ENCODE data around the gene ALPI. TPM values are rescaled to one million over a fixed set of nuclear protein-coding genes. Genes with fewer than 3 reads are reported as not detected.

Gene ALPI
- total RNA-seq, 4 donors from 2014 or later = 0.17 TPM; not detected in 3

DNA sequence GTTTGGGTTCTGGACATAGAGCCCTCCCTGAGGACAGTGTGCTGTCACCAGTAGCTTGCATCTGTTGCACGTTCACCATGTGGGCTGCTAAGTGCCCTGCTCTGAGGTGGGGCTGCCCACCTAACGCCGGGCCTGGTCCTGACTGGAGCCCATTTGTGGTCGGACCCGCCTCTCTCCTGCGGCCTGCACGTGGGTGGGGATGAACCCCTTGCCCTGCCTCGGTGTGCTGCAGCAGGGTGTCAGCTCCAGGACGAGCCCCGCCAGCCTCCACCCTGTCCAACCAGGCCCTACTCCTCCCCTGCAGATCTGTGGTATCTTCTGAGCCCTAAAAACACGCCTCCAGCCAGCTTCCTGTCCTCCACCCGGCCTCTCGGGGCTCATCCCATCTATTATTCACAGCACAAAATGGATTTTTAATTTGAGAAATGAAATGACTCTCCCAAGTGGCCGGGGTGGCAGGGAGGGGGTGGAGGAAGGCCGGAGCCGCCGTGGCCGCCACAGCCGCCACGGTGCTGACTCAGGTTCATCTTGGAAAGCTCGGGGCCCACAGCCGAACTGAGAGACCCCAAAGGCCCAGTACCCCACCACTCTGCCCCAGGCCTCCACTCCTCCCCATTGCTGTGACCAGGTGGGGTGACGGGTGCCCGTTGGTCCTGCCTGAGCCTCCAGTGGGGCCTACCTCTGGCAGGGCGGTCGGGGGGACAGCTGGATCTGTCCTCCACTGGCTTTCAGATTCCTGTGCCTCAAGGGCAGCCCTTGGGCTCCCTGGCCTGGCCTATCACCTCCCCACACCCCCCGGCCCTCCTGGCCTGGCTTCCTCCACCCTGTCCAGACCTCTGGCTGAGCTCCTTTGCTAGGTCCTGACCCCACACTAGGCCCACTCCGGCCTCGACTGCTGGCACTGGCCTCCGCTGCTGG lies 34.5 kb downstream of the ALPI start:
- no peaks in the 10 kb centered on the region for H3K36me3 ChIP-seq
- no peak for DNase-seq (ENCODE audit: extremely low spot score)
- H3K4me3 ChIP-seq = no peak overlapping the region
- H3K27me3 ChIP-seq = peaks cover 0 to 61% (median 18%) of the 10 kb centered on the region in 4 donors
- no peak for TF ChIP-seq POLR2AphosphoS5 (IDR thresholded peaks at IDR 0.05)
- TF ChIP-seq POLR2A (IDR thresholded peaks at IDR 0.05; ENCODE audit: low read depth) = no peak
- TF ChIP-seq, protein P1, sequence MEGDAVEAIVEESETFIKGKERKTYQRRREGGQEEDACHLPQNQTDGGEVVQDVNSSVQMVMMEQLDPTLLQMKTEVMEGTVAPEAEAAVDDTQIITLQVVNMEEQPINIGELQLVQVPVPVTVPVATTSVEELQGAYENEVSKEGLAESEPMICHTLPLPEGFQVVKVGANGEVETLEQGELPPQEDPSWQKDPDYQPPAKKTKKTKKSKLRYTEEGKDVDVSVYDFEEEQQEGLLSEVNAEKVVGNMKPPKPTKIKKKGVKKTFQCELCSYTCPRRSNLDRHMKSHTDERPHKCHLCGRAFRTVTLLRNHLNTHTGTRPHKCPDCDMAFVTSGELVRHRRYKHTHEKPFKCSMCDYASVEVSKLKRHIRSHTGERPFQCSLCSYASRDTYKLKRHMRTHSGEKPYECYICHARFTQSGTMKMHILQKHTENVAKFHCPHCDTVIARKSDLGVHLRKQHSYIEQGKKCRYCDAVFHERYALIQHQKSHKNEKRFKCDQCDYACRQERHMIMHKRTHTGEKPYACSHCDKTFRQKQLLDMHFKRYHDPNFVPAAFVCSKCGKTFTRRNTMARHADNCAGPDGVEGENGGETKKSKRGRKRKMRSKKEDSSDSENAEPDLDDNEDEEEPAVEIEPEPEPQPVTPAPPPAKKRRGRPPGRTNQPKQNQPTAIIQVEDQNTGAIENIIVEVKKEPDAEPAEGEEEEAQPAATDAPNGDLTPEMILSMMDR (IDR thresholded peaks at IDR 0.05) = no peak
- no peak for TF ChIP-seq EP300 (IDR thresholded peaks at IDR 0.05)
- no peaks in the 10 kb centered on the region for H3K9me3 ChIP-seq
- no peak overlapping the region for H3K27ac ChIP-seq (replicated peaks in 1 of 4)
- WGBS = 85% methylated on average over 25 of the region's 30 CpGs
- peaks cover 0 to 26% (median 21%) of the 10 kb centered on the region in 4 donors for H3K4me1 ChIP-seq
- intact Hi-C loops (cut with DNase I) = no loop called here

DNA sequence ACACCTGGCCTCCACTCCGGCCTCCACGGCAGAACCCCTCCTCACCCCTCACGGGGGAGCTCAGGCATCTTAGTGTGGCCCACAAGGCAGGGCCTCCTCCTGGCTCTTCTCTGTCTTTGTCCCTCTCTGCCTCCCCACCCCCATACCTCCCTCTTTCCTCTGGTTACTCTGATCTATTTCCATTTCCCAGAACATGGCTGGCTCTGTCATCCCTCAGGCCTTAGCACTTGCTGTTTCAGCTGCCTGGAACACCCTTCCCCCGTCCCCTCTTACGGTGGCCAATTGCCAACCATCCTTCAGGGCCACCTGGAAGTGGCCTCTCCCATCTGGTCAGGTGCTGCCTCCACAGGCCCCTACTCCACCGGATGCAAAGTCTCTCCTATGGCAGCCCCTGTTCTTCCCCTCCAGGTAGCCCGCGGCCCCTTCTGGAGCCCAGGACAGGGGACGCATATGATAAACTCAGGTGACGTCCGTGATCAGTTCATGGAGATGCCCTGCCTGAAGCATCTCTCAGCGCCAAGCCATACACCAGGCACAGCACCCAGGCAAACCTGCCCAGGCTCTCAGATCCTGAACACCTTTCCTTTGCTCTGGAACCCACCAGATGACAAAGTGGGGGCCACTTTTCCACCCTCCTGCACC lies 35.3 kb downstream of the ALPI start:
- Histone ChIP-seq H3K36me3 (no peaks in the 10 kb centered on the region), H3K4me3 (no peak overlapping the region), H3K27me3 (peaks cover 0 to 53% (median 11%) of the 10 kb centered on the region in 4 donors), H3K27ac (replicated peaks in 1 of 4) (no peak overlapping the region), H3K4me1 (peaks cover 0 to 19% (median 16%) of the 10 kb centered on the region in 4 donors), H3K9me3 (no peaks in the 10 kb centered on the region)
- no peak for DNase-seq (ENCODE audit: extremely low spot score)
- TF ChIP-seq, protein P1 (IDR thresholded peaks at IDR 0.05) = no peak
- TF ChIP-seq EP300 (IDR thresholded peaks at IDR 0.05) = no peak
- TF ChIP-seq POLR2AphosphoS5 (IDR thresholded peaks at IDR 0.05) = no peak
- no peak for TF ChIP-seq POLR2A (IDR thresholded peaks at IDR 0.05; ENCODE audit: low read depth)
- intact Hi-C loops (cut with DNase I) = no loop called here
- 81% methylated on average over 12 of the region's 12 CpGs for WGBS

DNA sequence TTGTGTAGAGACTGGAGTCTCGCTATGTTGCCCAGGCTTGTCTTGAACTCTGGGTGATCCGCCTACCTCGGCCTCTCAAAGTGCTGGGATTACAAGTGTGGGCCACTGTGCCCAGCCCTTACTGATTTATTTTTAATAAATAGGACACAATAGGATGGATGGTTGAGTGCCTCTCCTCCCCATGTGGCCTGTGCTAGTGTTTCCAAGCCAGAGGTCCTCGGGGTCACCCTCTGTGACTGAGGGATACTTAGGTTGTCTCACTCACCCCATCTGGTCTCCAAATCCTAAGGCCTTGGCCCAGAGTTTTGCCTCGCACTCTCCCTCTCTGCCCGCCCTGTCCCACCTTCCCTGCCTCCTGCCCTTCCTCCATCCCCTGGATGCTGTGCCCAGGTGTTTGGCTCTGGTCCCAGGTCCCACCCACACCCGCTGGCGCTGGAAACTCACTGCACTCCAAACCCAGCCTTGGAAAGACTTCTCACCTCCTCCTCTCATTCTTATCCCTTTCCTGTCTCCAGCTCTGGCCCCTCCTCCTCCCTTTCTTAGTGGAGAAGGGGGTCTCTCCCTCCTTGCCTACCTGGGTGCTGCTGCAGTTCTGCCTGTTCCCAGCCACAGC lies 36.4 kb downstream of the ALPI start:
- no peaks in the 10 kb centered on the region for H3K36me3 ChIP-seq
- no peaks in the 10 kb centered on the region for H3K9me3 ChIP-seq
- TF ChIP-seq EP300 (IDR thresholded peaks at IDR 0.05) (no peak), POLR2AphosphoS5 (IDR thresholded peaks at IDR 0.05) (no peak), POLR2A (IDR thresholded peaks at IDR 0.05; ENCODE audit: low read depth) (no peak)
- TF ChIP-seq, protein P1 (IDR thresholded peaks at IDR 0.05) = no peak
- intact Hi-C loops (cut with DNase I) = no loop called here
- H3K27me3 ChIP-seq = peaks cover 0 to 53% (median under 1%) of the 10 kb centered on the region in 4 donors
- H3K27ac ChIP-seq (replicated peaks in 1 of 4) = no peak overlapping the region
- DNase-seq (ENCODE audit: extremely low spot score) = no peak
- peaks cover 0 to 8% (median 5%) of the 10 kb centered on the region in 4 donors for H3K4me1 ChIP-seq
- no peak overlapping the region for H3K4me3 ChIP-seq
- WGBS = 75% methylated on average over 8 of the region's 8 CpGs

DNA sequence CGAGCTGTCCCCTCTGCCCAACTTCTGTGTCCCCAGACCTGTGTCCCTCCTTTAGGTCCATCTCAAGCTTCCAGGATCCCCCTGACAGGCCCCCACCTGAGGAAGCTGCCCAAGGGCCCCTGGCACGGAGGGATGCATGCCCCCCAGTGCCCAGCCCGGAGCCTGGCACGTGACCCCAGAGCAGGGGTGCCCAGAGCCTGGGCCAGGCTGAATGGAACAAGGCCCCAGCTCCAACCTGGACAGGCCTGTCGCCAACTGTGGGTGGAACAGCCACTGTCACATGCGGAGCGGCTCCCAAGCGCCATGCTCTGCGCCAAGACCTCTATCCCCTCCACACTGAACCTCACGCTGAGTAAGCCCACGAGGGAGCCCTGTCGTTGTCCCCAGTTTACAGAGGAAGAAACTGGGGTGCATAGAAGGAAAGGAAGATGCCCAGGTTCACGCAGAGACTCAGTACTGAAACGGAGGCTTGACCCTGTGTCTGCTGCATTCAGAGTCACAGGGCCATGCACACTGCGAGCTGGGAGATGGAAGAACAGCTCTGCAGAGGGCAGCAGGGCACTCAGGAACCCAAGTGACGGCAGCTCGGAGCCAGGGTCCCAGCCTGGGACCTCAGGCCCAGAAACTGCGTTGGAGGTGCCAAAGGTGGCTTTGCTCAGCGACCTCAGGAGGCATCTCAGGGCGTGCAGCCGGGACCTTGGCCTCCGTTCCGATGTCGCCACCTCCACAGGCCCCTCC lies 37.2 kb downstream of the ALPI start:
- H3K36me3 ChIP-seq = no peaks in the 10 kb centered on the region
- H3K4me3 ChIP-seq = no peak overlapping the region
- no peaks in the 10 kb centered on the region for H3K4me1 ChIP-seq
- 83% methylated on average over 21 of the region's 24 CpGs for WGBS
- H3K9me3 ChIP-seq = no peaks in the 10 kb centered on the region
- DNase-seq (ENCODE audit: extremely low spot score) = no peak
- no peak for TF ChIP-seq POLR2A (IDR thresholded peaks at IDR 0.05; ENCODE audit: low read depth)
- peaks cover 0 to 47% (median 0%) of the 10 kb centered on the region in 4 donors for H3K27me3 ChIP-seq
- intact Hi-C loops (cut with DNase I) = no loop called here
- H3K27ac ChIP-seq (replicated peaks in 1 of 4) = no peak overlapping the region

Data from esophagus muscularis mucosa (tissue), 4 donors.